HCEC 1CT (cell line): ENCODE data around the gene PABPN1L.
A peak's percentile ranks its signal among the peaks of the same experiment; 100 is the strongest.

ENCODE experiments used
- DNase-seq: peaks from one replicate; pipeline ENCODE4 v3.0.0-alpha.2; 2017

Gene PABPN1L

DNA sequence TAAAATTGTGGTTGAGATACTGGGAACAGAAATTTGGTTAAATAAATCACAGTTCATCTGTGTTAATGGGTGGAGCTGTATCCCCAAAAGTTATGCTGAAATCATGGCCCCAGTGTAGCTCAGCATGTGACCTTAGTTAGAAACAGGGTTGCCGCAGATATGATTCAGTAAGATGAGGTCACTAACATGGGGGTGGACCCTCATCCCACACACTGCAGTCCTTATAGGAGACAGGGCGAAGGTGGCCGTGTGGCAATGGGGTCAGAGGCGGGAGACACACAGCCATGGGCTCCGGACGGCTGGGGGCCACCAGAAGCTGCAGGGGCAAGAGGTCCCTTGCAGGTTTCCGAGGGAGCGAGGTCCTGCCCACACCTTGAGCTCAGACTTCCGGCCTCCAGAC is 20.4 kb downstream of the PABPN1L start:
- DNase-seq: peak; percentile 56

- DNase-seq: no peak
These were observed 21.9 kb downstream of the PABPN1L start for GRCh38 chr16:88844419-88845036.

DNA sequence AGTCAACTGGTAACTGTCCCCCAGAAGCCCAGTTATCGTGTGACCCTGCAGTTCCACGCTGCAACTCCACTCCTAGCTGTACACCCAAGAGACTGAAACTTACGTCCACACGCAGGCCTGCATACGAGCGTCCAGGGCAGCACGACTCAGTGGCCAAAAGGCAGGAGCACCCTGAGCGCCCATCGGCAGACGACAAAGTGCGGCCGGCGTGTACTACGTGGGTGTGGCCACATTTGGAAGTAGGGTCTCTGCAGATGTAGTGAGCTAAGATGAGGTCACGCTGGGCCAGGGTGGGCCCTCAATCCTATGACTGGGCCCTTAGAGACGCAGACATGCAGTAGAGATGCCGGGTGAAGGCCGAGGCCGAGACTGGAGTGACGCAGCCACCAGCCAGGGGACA is 23.2 kb downstream of the PABPN1L start:
- DNase-seq: no peak

GRCh38 chr16:88842806-88843205 is 23.7 kb downstream of the PABPN1L start:
- no peak for DNase-seq

DNA sequence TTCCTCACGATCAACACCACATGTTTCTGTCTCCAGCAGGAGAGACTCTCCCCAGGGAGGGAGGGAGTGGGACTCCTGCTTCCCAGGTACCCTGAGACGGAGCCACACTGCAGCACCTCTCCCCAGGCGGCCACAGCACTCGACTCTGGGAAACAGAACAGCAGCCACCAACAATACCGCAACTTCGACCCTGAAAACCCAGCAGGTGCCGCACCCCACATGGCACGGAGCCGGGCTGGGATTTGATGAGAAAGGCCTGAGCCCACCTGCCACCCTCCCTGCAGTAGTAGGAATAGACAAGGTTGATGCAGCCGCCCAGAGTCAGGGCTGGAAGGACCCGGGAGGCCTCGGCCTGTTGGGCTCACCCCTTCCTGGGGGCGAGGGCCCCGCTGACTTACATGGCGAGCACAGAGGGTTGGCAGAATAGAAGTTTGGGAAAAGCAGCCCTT is 24.1 kb downstream of the PABPN1L start:
- DNase-seq: no peak

DNA sequence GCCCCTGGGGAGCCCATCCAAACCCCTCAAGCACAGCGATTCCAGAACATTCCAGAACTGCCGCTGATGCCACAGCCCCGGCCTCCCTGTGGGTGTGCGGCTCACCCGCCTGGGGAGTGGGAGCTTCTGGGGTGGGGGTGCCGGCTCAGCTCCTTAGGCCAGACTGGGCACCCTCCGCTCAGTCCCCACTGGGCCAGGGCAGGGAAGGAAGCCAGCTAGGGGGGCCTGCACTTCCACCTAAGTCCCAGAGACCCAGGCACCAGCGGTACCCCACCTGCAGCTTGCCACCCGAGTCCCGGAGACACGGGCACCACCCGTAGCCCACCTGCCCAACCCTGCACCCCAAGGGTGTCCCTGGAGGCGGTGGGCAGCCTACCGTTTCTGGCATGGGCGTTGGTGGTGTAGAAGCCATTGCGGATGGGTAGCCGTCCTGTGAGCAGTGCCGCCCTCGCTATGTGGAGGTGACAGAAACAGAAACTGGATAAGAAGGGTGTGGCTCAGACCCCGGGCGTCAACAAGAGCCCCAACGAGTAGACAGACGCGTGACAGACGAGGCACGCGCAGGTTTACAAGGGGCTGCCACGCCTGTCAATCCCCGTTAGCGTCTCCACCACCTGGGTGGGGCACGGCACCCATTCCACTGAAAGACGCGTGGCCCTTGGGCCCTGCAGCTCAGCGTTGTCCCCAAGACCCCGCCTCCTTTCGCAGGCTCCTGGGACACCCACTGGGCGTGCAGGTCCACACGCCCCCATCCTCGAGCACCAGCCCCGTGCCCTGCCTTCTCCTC is 24.7 kb downstream of the PABPN1L start:
- DNase-seq: no peak

- no peak for DNase-seq
These were observed 25.8 kb downstream of the PABPN1L start for GRCh38 chr16:88840600-88841215.

DNA sequence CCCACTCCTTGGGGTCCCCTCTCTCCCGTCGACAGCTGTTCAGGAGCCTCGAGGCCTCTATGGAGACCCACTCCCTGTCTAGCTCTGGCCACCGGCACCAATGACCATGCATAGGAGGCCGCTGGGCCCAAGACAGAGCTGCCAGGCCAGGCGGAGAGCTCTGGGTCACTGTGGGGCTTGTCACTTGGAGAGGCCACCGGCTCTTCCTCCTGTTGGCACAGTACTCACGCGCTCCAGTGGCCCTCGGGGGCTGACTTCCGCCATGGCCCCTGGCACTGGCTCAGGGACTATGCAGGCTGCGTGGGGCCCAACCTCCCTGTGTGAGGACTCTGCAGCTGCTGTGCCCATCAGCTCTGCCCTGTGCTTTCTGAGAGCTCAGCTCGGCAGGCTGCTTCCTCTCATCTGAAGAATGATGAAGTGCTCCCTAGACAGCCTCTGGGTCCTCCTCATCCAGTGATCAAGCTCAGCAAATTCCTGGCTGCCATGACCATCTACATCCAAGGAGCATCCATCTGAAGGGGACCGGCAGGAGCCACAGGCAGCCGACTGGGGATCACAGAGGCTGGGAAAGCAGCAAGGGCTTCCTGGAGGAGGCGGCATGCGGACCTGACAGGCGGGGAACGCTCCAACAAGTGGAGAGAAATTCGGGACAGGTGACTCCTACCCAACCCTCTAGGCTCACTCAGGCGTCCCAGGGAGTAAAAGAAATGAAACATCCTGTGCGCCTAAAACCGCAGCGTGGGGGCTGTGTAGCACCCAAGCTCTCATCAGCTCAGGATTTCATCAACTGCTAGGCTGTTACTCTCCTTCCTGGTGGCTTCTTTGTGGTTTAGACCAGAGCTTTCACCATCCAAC is 26.5 kb downstream of the PABPN1L start:
- DNase-seq: no peak

DNA sequence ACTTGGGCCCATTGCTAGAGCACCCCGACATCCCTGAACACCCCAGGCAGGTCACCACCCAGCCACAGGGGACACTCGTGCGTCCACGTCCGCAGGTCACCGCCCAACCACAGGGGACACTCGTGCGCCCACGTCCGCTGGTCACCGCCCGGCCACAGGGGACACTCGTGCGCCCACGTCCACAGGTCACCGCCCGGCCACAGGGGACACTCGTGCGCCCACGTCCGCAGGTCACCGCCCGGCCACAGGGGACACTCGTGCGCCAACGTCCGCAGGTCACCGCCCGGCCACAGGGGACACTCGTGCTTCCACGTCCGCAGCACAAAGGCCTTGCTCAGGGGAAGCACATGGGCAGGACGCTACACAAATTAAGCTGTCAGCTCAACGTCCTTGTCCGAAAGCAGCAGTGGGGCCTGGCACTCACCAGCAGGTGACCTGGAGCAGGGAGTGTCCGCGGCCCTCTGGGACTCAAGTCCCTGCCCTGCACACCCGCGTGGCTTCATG is 27.4 kb downstream of the PABPN1L start:
- no peak for DNase-seq

GRCh38 chr16:88838566-88838965 is 27.9 kb downstream of the PABPN1L start:
- DNase-seq: no peak

DNA sequence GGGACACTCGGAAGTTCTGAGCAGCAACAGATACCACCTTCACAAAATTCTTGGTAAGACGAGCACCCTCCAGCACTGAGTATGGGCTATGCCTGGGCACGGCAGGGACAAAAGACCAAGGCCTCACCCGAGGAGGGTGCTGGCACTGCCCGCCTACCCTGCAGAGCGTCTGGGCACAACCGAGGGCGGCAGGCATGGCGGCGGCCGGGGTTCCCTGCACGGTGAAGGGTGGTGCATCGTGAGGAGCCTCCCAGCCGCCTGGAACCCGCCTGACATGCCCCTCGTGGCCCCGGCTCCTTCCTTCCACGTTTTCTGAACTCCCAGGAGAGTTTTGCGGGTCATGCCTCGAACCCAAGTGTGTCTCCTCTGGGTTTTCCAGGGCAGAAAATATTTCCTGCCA is 28.7 kb downstream of the PABPN1L start:
- DNase-seq: no peak

- no peak for DNase-seq
These were observed 29.7 kb downstream of the PABPN1L start for GRCh38 chr16:88836791-88837190.

DNA sequence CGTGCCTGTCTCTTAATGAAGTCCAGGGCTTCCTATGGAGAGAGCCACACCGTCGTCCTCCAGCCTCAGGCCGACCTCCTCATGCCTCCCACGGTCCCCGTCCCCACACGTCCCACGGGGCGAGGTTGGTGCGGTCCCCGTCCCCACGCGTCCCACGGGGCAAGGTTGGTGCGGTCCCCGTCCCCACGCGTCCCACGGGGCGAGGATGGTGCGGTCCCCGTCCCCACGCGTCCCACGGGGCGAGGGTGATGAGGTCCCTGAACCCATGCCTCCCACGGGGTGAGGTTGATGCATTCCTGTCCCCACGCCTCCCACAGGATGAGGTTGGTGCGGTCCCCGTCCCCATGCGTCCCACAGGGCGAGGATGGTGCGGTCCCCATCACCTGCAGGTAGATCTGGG is 30.6 kb downstream of the PABPN1L start:
- DNase-seq: no peak

GRCh38 chr16:88835383-88835782 is 31.1 kb downstream of the PABPN1L start:
- DNase-seq: no peak

DNA sequence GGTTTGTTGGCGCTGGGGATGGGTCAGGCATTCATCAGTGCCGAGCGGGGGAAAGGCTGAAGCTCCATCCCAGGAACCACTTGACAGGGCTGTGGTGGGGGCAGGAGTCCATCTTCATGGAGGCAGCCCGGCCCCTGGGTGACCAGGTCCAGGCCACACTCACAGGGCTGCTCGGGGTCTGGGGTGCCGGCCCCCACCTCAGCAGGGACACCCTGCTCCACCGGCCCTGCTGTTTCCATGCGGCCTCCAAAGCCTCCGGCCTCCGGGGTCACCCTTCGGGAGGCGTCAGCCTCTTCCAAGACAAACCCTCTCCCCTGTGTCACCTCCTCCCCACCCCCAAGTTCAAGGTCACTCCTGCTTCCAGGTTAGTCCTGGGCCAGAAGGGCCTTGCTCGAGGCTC is 31.8 kb downstream of the PABPN1L start:
- no peak for DNase-seq

DNA sequence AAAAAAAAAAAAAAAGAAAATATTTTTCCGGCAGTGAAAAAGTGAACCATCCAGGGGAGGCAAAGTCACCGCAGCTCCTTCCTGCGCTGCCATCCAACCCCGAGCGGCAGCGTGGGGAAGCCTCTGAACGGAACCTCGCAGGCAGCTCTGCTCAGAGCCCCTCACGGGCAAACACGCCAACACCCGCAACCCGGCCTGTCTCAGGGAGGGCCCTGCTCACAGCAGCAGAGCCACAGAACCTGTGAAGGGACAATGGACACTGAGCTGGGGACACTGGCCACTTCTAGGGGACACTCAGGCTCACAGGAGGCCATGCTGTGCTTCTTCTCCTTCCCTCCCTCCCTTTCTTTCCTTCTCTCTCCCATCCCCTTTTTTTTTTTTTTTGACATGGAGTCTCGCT is 33.4 kb downstream of the PABPN1L start:
- no peak for DNase-seq

DNA sequence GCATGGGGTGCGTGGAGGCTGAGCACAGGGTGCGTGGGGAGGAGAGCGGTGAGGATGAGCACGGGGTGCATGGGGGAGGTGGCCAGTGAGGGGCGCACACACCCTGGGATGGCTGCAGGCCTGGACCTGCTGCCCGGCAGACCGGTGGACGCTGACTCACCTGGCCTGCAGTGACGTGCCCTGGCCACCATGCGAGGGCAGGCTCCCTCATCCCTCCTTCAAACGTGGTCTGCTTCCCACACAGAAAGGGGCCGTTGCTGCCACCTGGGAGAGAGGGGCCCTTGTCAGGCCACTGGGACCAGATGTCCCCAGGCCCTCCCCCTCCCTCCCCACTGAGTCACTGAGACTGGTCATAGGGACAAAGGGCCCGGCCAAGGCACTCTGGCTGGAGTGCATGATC is 34.6 kb downstream of the PABPN1L start:
- no peak for DNase-seq

GRCh38 chr16:88830783-88831182 is 35.7 kb downstream of the PABPN1L start:
- DNase-seq: no peak

GRCh38 chr16:88830258-88830657 is 36.2 kb downstream of the PABPN1L start:
- no peak for DNase-seq

DNA sequence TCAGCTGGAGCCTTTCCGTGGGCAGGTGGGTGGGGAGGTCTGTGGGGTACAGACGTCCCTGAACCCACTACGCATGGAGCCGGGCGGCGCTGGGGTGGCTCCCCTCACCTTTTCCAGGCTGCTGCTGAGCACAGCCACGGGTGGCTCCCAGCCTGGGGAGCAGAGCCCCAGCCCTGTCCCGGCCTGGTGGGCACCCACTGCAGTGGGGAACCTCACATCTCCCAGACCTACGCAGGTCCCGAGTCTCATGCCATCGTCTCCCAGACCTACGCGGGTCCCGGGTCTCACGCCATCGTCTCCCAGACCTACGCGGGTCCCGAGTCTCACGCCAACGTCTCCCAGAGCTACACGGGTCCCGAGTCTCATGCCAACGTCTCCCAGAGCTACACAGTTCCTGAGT is 37.7 kb downstream of the PABPN1L start:
- DNase-seq: no peak

DNA sequence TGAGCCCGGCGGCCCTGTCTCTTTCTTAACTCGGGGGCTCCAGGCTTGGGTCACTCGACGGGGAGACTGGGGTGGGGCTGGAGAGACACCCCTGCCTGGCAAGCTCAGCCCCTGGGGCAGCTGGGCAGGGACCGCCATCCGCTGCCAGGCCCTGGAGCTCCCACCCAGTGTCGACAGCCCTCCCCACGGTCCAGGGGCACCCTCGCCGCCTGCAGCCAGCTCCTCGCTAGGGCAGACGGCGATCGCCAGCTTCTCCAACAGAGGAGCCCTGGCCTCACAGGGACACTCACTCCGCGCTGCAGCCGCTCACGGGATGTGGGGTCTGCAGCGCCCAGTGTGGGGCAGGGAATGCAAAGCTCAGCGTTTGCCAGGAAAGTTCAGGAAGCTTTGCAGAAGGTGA is 38.7 kb downstream of the PABPN1L start:
- DNase-seq: no peak

DNA sequence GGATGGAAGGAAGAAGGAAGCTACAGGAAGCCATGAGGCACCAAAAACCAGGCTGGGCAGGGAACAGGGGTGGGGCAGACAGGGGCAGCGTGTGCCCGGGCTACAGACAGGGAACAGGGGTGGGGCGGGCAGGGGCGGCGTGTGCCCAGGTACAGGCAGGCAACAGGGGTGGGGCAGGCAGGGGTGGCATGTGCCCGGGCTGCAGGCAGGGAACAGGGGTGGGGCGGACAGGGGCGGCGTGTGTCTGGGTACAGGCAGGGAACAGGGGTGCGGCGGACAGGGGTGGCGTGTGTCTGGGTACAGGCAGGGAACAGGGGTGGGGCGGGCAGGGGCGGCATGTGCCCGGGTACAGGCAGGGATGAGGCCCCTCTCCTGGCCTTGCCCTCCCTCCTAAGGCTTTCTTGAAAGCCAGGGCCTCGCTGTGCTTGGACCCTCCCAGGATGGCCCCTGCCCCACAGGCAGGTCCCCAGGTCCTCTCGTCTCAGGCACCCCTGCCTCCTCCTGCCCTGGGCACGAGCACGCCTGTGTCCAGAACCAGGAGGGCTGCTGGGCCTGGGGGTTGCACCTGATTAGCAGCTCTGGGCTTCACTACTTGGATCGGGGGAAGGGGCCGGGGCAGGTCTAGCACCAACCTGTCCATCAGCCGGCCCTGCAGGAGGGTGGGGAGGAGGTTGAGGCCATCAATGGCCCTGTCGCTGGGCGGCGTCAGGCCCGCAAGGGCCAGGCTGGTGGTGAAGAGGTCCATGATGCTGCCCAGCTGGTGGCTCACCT is 40.2 kb downstream of the PABPN1L start:
- no peak for DNase-seq
